IMR-90 (cell line): ENCODE data around the gene SLC26A2. TPM values are rescaled to one million over a fixed set of nuclear protein-coding genes. Genes with fewer than 3 reads are reported as not detected.

ENCODE experiments used
- ATAC-seq: fragments of 200-7000 bp; cut with Tn5 transposase; 2 replicates; pipeline ENCODE4 v1.9.1; 2020; ENCODE audit warnings: low read depth, mild to moderate bottlenecking, moderate library complexity
- BruUV-seq: library from RNA; stranded (reverse); fragments of 400-500 nt; replicated peaks from 2 replicates; lab custom pipeline; 2021; lab: Mats Ljungman, UMichigan
- CTCF ChIA-PET: fragments of 300-600 bp; formaldehyde crosslinking; extraction: SDS; loops from one replicate; lab custom pipeline; 2021; ENCODE audit warnings: antibody characterized with exemption; lab: Yijun Ruan, JAX
- POLR2A ChIA-PET: fragments of 300-600 bp; sonication (Branson Sonifier 250); formaldehyde crosslinking; loops from one replicate; lab custom pipeline; 2022; ENCODE audit warnings: antibody characterized with exemption; ENCODE audit not compliant: unreplicated experiment; lab: Charles Lee
- DNase-seq: peaks from one replicate; pipeline ENCODE4 v3.0.0; 2013
- H2AFZ ChIP-seq: replicated peaks from 2 replicates; pipeline ENCODE3; 2013; ENCODE audit warnings: low read length, mild to moderate bottlenecking; ENCODE audit not compliant: poor library complexity
- H2AK5ac ChIP-seq: 2 replicates; pipeline ENCODE4 v1.6.1; 2013; ENCODE audit warnings: low read depth, low read length, inconsistent platforms
- H2AK9ac ChIP-seq: replicated peaks from 2 replicates; pipeline ENCODE3; 2013; ENCODE audit warnings: mild to moderate bottlenecking, low read depth, low read length, moderate library complexity; ENCODE audit not compliant: poor library complexity
- H2BK120ac ChIP-seq: 2 replicates; pipeline ENCODE4 v1.6.1; 2013; ENCODE audit warnings: low read depth, low read length, inconsistent platforms
- H2BK15ac ChIP-seq: 3 replicates; pipeline ENCODE4 v1.6.1; 2013; ENCODE audit warnings: low read depth, low read length, inconsistent platforms
- H2BK20ac ChIP-seq: 2 replicates; pipeline ENCODE4 v1.6.1; 2013; ENCODE audit warnings: low read depth, mild to moderate bottlenecking, inconsistent platforms, low read length, moderate library complexity
- H2BK5ac ChIP-seq: 2 replicates; pipeline ENCODE4 v1.6.1; 2013; ENCODE audit warnings: mild to moderate bottlenecking, low read depth, low read length, inconsistent platforms; ENCODE audit not compliant: poor library complexity, severe bottlenecking
- H3K14ac ChIP-seq: replicated peaks from 2 replicates; pipeline ENCODE4 v1.6.1; 2013; ENCODE audit warnings: low read depth, low read length, inconsistent platforms
- H3K18ac ChIP-seq: 2 replicates; pipeline ENCODE4 v1.6.1; 2013; ENCODE audit warnings: low read depth, low read length, control low read depth
- H3K23ac ChIP-seq: 2 replicates; pipeline ENCODE4 v1.6.1; 2013; ENCODE audit warnings: low read depth, low read length, inconsistent platforms
- H3K27ac ChIP-seq: 2 replicates; pipeline ENCODE4 v1.5.1; 2013; ENCODE audit warnings: mild to moderate bottlenecking, control low read depth, low read length; ENCODE audit not compliant: insufficient read depth
- H3K27me3 ChIP-seq: 2 replicates; pipeline ENCODE4 v1.6.1; 2013; ENCODE audit warnings: low read length; ENCODE audit not compliant: control insufficient read depth, insufficient read depth
- H3K36me3 ChIP-seq: 2 replicates; pipeline ENCODE4 v1.6.1; 2013; ENCODE audit warnings: low read length, mixed read lengths; ENCODE audit not compliant: control insufficient read depth, insufficient read depth
- H3K4ac ChIP-seq: 2 replicates; pipeline ENCODE4 v1.6.1; 2013; ENCODE audit warnings: low read depth, low read length, inconsistent platforms
- H3K4me1 ChIP-seq: 2 replicates; pipeline ENCODE4 v1.6.1; 2013; ENCODE audit warnings: low read length, mixed read lengths; ENCODE audit not compliant: control insufficient read depth, insufficient read depth
- H3K4me2 ChIP-seq: 2 replicates; pipeline ENCODE4 v1.6.1; 2013; ENCODE audit warnings: low read depth, mild to moderate bottlenecking, control low read depth, low read length, moderate library complexity
- H3K4me3 ChIP-seq: 2 replicates; pipeline ENCODE4 v1.5.1; 2013; ENCODE audit warnings: low read depth, mild to moderate bottlenecking, control low read depth, low read length, moderate library complexity; ENCODE audit not compliant: insufficient read depth
- H3K56ac ChIP-seq: 2 replicates; pipeline ENCODE4 v1.6.1; 2013; ENCODE audit warnings: low read length, inconsistent platforms; ENCODE audit not compliant: insufficient read depth; ENCODE audit errors: extremely low read depth
- H3K79me1 ChIP-seq, 2 experiments: 2 replicates each; pipeline ENCODE4 v1.6.1; 2013; ENCODE audit warnings: low read length in 2 of 2, inconsistent platforms in 1 of 2, low read depth in 1 of 2
- H3K9ac ChIP-seq: 2 replicates; pipeline ENCODE4 v1.6.1; 2013; ENCODE audit warnings: low read depth, low read length, control low read depth
- H3K9me1 ChIP-seq: 2 replicates; pipeline ENCODE4 v1.6.1; 2013; ENCODE audit warnings: low read length, inconsistent platforms; ENCODE audit not compliant: insufficient read depth
- H3K9me3 ChIP-seq: 2 replicates; pipeline ENCODE4 v1.6.1; 2013; ENCODE audit warnings: low read length; ENCODE audit not compliant: control insufficient read depth, insufficient read depth
- H4K20me1 ChIP-seq: 2 replicates; pipeline ENCODE4 v1.6.1; 2013; ENCODE audit warnings: low read length, inconsistent platforms; ENCODE audit not compliant: insufficient read depth
- H4K5ac ChIP-seq: 2 replicates; pipeline ENCODE4 v1.6.1; 2013; ENCODE audit warnings: mild to moderate bottlenecking, low read depth, low read length, control low read depth
- H4K8ac ChIP-seq, 2 experiments: 2 replicates each; pipeline ENCODE4 v1.6.1; 2013; ENCODE audit warnings: low read depth in 2 of 2, low read length in 2 of 2, control low read depth in 1 of 2, inconsistent platforms in 1 of 2
- H4K91ac ChIP-seq: 2 replicates; pipeline ENCODE4 v1.6.1; 2013; ENCODE audit warnings: low read depth, low read length, inconsistent platforms; ENCODE audit not compliant: insufficient read depth
- BHLHE40 ChIP-seq: fragments of 150-350 bp; IDR thresholded peaks from 2 replicates; pipeline ENCODE4 v1.6.1; 2016; ENCODE audit warnings: mild to moderate bottlenecking, low read depth, low read length
- CEBPB ChIP-seq: IDR thresholded peaks from 2 replicates; pipeline ENCODE4 v1.6.1; 2012; ENCODE audit warnings: low read depth, low read length, improper control_type of control experiment
- CHD1 ChIP-seq: IDR thresholded peaks from 2 replicates; pipeline ENCODE4 v1.6.1; 2012; ENCODE audit warnings: low read depth, low read length, improper control_type of control experiment
- CTCF ChIP-seq: conservative IDR thresholded peaks from 2 replicates; pipeline ENCODE4 v1.5.1; 2012; ENCODE audit warnings: mild to moderate bottlenecking, low read depth, low read length, improper control_type of control experiment
- ELK1 ChIP-seq: fragments of 150-350 bp; IDR thresholded peaks from 2 replicates; pipeline ENCODE4 v1.6.1; 2016; ENCODE audit warnings: low read depth, mild to moderate bottlenecking, low read length, moderate library complexity, borderline replicate concordance
- FOS ChIP-seq: fragments of 150-350 bp; IDR thresholded peaks from 2 replicates; pipeline ENCODE4 v1.6.1; 2016; ENCODE audit warnings: low read depth, low read length
- MAFK ChIP-seq: IDR thresholded peaks from 2 replicates; pipeline ENCODE4 v1.6.1; 2012; ENCODE audit warnings: low read depth, low read length, improper control_type of control experiment
- MAZ ChIP-seq: IDR thresholded peaks from 2 replicates; pipeline ENCODE4 v1.6.1; 2012; ENCODE audit warnings: low read depth, mild to moderate bottlenecking, low read length, improper control_type of control experiment, moderate library complexity, borderline replicate concordance
- MXI1 ChIP-seq: IDR thresholded peaks from 2 replicates; pipeline ENCODE4 v1.6.1; 2012; ENCODE audit warnings: low read depth, mild to moderate bottlenecking, low read length, moderate library complexity, borderline replicate concordance
- NFE2L2 ChIP-seq: fragments of 150-350 bp; IDR thresholded peaks from 2 replicates; pipeline ENCODE4 v1.6.1; 2016; ENCODE audit warnings: low read depth, mild to moderate bottlenecking, low read length
- POLR2A ChIP-seq: IDR thresholded peaks from 2 replicates; pipeline ENCODE4 v1.6.1; 2012; ENCODE audit warnings: mild to moderate bottlenecking, low read depth, low read length
- RAD21 ChIP-seq: IDR thresholded peaks from 2 replicates; pipeline ENCODE4 v1.6.1; 2012; ENCODE audit warnings: low read length, improper control_type of control experiment
- RCOR1 ChIP-seq: IDR thresholded peaks from 2 replicates; pipeline ENCODE4 v1.6.1; 2012; ENCODE audit warnings: mild to moderate bottlenecking, low read length, improper control_type of control experiment; ENCODE audit not compliant: insufficient replicate concordance
- RFX5 ChIP-seq: IDR thresholded peaks from 2 replicates; pipeline ENCODE4 v1.8.0; 2012; ENCODE audit warnings: low read depth, mild to moderate bottlenecking, low read length, moderate library complexity
- SMC3 ChIP-seq: fragments of 150-350 bp; IDR thresholded peaks from 2 replicates; pipeline ENCODE4 v1.6.1; 2016; ENCODE audit warnings: low read depth, mild to moderate bottlenecking, antibody characterized with exemption, low read length, moderate library complexity
- whole genome bisulfite sequencing, 2 experiments: methylation state at CpG; one replicate each; pipeline versions ENCODE4 v1.1.5 to v1.1.7; 2013; ENCODE audit warnings: missing lambda C conversion rate in 2 of 2; ENCODE audit not compliant: insufficient read length in 1 of 2; ENCODE audit errors: extremely low coverage in 2 of 2; 5-methylcytosine and 5-hydroxymethylcytosine counted together
- dilution Hi-C: fragments of 300-500 bp; cut with HindIII; formaldehyde crosslinking; loops from one replicate; pipeline ENCODE4 v1.14.3; 2018; ENCODE audit warnings: low sequenced_read_pairs; ENCODE audit not compliant: unreplicated experiment
- in situ Hi-C: fragments of 300-500 bp; cut with MboI; formaldehyde crosslinking; loops from 3 replicates; pipeline ENCODE4 v1.14.3; 2019; ENCODE audit warnings: low sequenced_read_pairs, inconsistent platforms, mixed read lengths
- intact Hi-C: fragments of 100-400 bp; cut with micrococcal nuclease; formaldehyde crosslinking; loops from 2 replicates; pipeline ENCODE4 v1.10.0; 2022
- polyA plus RNA-seq, 3 experiments: library from polyadenylated mRNA; depleted of rRNA; stranded (reverse); fragments of >200 nt; gene quantifications; 2 replicates each; pipeline ENCODE4 v1.2.3, GENCODE V29; 2012; ENCODE audit warnings: low replicate concordance in 1 of 3
- total RNA-seq: library from RNA; depleted of rRNA; stranded (reverse); fragments of >200 nt; gene quantifications from 2 replicates; pipeline ENCODE4 v1.2.3, GENCODE V29; 2012
- TF ChIP-seq, protein P1 (sequence below): fragments of 150-350 bp; IDR thresholded peaks from 2 replicates; pipeline ENCODE4 v1.6.1; 2017; ENCODE audit warnings: mild to moderate bottlenecking, antibody characterized with exemption, low read length, low read depth

Gene SLC26A2
- total and polyA plus RNA-seq, 2 of the 4 experiments (the other 2 are of a cell fraction), result 2.2 to 9.9 TPM

- TF ChIP-seq POLR2A (no peak), CHD1 (no peak), RFX5 (no peak), MAZ (no peak), RCOR1 (no peak), MAFK (no peak), FOS (no peak), RAD21 (no peak), CTCF (no peak), SMC3 (no peak), NFE2L2 (no peak), BHLHE40 (no peak), ELK1 (no peak), CEBPB (no peak), MXI1 (no peak)
- TF ChIP-seq, protein P1, sequence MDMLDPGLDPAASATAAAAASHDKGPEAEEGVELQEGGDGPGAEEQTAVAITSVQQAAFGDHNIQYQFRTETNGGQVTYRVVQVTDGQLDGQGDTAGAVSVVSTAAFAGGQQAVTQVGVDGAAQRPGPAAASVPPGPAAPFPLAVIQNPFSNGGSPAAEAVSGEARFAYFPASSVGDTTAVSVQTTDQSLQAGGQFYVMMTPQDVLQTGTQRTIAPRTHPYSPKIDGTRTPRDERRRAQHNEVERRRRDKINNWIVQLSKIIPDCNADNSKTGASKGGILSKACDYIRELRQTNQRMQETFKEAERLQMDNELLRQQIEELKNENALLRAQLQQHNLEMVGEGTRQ, result no peak
- in situ Hi-C loops, result no loop called here
Observed at GRCh38 chr5:149946118-149946517, 14.4 kb upstream of the SLC26A2 start.

More at GRCh38 chr5:149946118-149946517, 14.4 kb upstream of the SLC26A2 start:
- WGBS, 2 experiments, result 50% methylated on average over 1 of the region's 3 CpGs; no CpG with 5 or more reads in 1 of the 2 experiments
- Histone ChIP-seq H3K27me3 (peaks cover 30% of the 10 kb centered on the region), H3K4me1 (no peaks in the 10 kb centered on the region), H3K23ac (no peak overlapping the region), H4K20me1 (no peaks in the 10 kb centered on the region), H3K9ac (no peak overlapping the region), H2AFZ (no peak overlapping the region), H3K4me2 (no peak overlapping the region), H2BK120ac (no peak overlapping the region), H3K14ac (no peak overlapping the region), H3K36me3 (no peaks in the 10 kb centered on the region), H3K4me3 (no peak overlapping the region), H2AK9ac (no peak overlapping the region), H3K9me3 (no peaks in the 10 kb centered on the region), H2BK15ac (no peak overlapping the region), H2AK5ac (no peak overlapping the region), H4K5ac (no peak overlapping the region), H3K56ac (no peak overlapping the region), H2BK20ac (no peak overlapping the region), H3K27ac (no peak overlapping the region), H4K91ac (no peak overlapping the region), H3K9me1 (no peaks in the 10 kb centered on the region), H3K4ac (no peak overlapping the region), H2BK5ac (no peak overlapping the region), H4K8ac (no peak overlapping the region), H3K79me1 (no peaks in the 10 kb centered on the region), H3K18ac (no peak overlapping the region)
- ATAC-seq (no peak), DNase-seq (no peak)
- no TSS peak for BruUV-seq
- dilution Hi-C loops, result no loop called here
- POLR2A ChIA-PET, result no interaction called here
- intact Hi-C loops, result no loop called here
- CTCF ChIA-PET, result interaction anchor here (0.6 kb wide), 1 partner anchor 45 kb away, joined by 4 read pairs; no protein-coding TSS in a partner anchor
